SK-N-SH (cell line): ENCODE data around the gene LRP5. TPM values are rescaled to one million over a fixed set of nuclear protein-coding genes. Genes with fewer than 3 reads are reported as not detected.

Experiments
- CTCF ChIA-PET: fragments of 300-600, 350-600 bp; formaldehyde crosslinking; extraction: SDS; loops from one replicate; lab custom pipeline; 2021; lab: Yijun Ruan, JAX
- POLR2A ChIA-PET: fragments of 350-600 bp; sonication (Branson Sonifier 250); formaldehyde crosslinking; extraction: SDS; loops from one replicate; lab custom pipeline; 2020; ENCODE audit warnings: antibody characterized with exemption, inconsistent platforms; lab: Yijun Ruan, JAX
- DNase-seq: peaks from one replicate; pipeline ENCODE4 v3.0.0; 2012
- H2AFZ ChIP-seq: fragments of 200-600 bp; sonication (generic); 2 replicates; pipeline ENCODE4 v1.8.1; 2016; ENCODE audit warnings: antibody characterized with exemption, mild to moderate bottlenecking, low read depth
- H3F3A ChIP-seq: fragments of 200-600 bp; sonication (generic); replicated peaks from 2 replicates; pipeline ENCODE3; 2016; ENCODE audit warnings: antibody characterized with exemption, mild to moderate bottlenecking; ENCODE audit not compliant: insufficient read depth
- H3K27ac ChIP-seq, 2 experiments: fragments of 200-500 bp in 1 of 2; fragments of 200-600 bp in 1 of 2; sonication (Bioruptor generic) in 1 of 2; sonication (generic), shearing (Covaris generic) in 1 of 2; 2 replicates each; pipeline versions ENCODE4 v1.5.1 to v1.6.1; 2014 to 2016; ENCODE audit warnings: low read depth in 2 of 2, inconsistent platforms in 1 of 2, low read length in 1 of 2, mild to moderate bottlenecking in 1 of 2, mixed read lengths in 1 of 2
- H3K27me3 ChIP-seq: fragments of 200-600 bp; sonication (generic), shearing (Covaris generic); 2 replicates; pipeline ENCODE4 v1.6.1; 2016; ENCODE audit warnings: mixed run types; ENCODE audit not compliant: insufficient read depth
- H3K36me3 ChIP-seq, 2 experiments: fragments of 200-500 bp in 1 of 2; fragments of 200-600 bp in 1 of 2; sonication (Bioruptor generic) in 1 of 2; sonication (generic) in 1 of 2; replicated peaks in 1 of 2; 2 replicates each; pipeline versions ENCODE3 to v1.5.1; 2014 to 2016; ENCODE audit warnings: low read length in 1 of 2, mild to moderate bottlenecking in 1 of 2; ENCODE audit not compliant: insufficient read depth in 2 of 2, control insufficient read depth in 1 of 2
- H3K4me1 ChIP-seq, 2 experiments: fragments of 200-500 bp in 1 of 2; fragments of 200-600 bp in 1 of 2; sonication (Bioruptor generic) in 1 of 2; sonication (generic), shearing (Covaris generic) in 1 of 2; 2 replicates each; pipeline versions ENCODE4 v1.5.1 to v1.6.1; 2014 to 2016; ENCODE audit warnings: low read depth in 1 of 2, low read length in 1 of 2, mixed run types in 1 of 2; ENCODE audit not compliant: insufficient read depth in 2 of 2, control insufficient read depth in 1 of 2
- H3K4me2 ChIP-seq: fragments of 200-600 bp; sonication (generic), shearing (Covaris generic); 2 replicates; pipeline ENCODE4 v1.6.1; 2017; ENCODE audit warnings: mixed run types
- H3K4me3 ChIP-seq, 2 experiments: fragments of 200-500 bp in 1 of 2; fragments of 200-600 bp in 1 of 2; sonication (Bioruptor generic) in 1 of 2; sonication (generic), shearing (Covaris generic) in 1 of 2; 2 replicates each; pipeline versions ENCODE4 v1.5.1 to v1.8.1; 2014 to 2016; ENCODE audit warnings: low read depth in 2 of 2, inconsistent platforms in 1 of 2, low read length in 1 of 2, mild to moderate bottlenecking in 1 of 2, mixed read lengths in 1 of 2, moderate library complexity in 1 of 2
- H3K79me2 ChIP-seq: fragments of 200-600 bp; sonication (generic); 2 replicates; pipeline ENCODE4 v1.8.1; 2017; ENCODE audit warnings: mild to moderate bottlenecking; ENCODE audit not compliant: insufficient read depth
- H3K9ac ChIP-seq: fragments of 200-600 bp; sonication (generic); 2 replicates; pipeline ENCODE4 v1.6.1; 2017; ENCODE audit warnings: mixed run types
- H3K9me2 ChIP-seq: fragments of 200-600 bp; sonication (generic); 2 replicates; pipeline ENCODE4 v1.6.1; 2017; ENCODE audit warnings: mixed run types
- H3K9me3 ChIP-seq: fragments of 200-600 bp; sonication (generic); 2 replicates; pipeline ENCODE4 v1.6.1; 2017; ENCODE audit warnings: mixed run types, mild to moderate bottlenecking, moderate library complexity
- H4K20me1 ChIP-seq: fragments of 200-600 bp; sonication (generic); 2 replicates; pipeline ENCODE4 v1.6.1; 2017; ENCODE audit warnings: mild to moderate bottlenecking, mixed run types; ENCODE audit not compliant: insufficient read depth
- CHD2 ChIP-seq: fragments of 150-350 bp; IDR thresholded peaks from 2 replicates; pipeline ENCODE4 v1.6.1; 2018; ENCODE audit warnings: low read length; ENCODE audit not compliant: partially characterized antibody
- CTCF ChIP-seq: fragments of 200-600 bp; sonication (generic); IDR thresholded peaks from 2 replicates; pipeline ENCODE4 v1.6.1; 2017; ENCODE audit warnings: antibody characterized with exemption, mild to moderate bottlenecking, moderate library complexity
- ELF1 ChIP-seq: IDR thresholded peaks from 2 replicates; pipeline ENCODE4 v1.4.0; 2012
- EZH2phosphoT487 ChIP-seq: fragments of 200-600 bp; sonication (generic); IDR thresholded peaks from 2 replicates; pipeline ENCODE4 v1.6.1; 2017; ENCODE audit warnings: low read depth, mixed run types, mild to moderate bottlenecking, antibody characterized with exemption, moderate library complexity, borderline replicate concordance
- FOXJ3 ChIP-seq: sonication (generic); formaldehyde crosslinking; IDR thresholded peaks from 2 replicates; pipeline ENCODE4 v1.5.1; 2020; ENCODE audit warnings: mild to moderate bottlenecking, missing genetic modification reagents
- GABPA ChIP-seq: IDR thresholded peaks from 2 replicates; pipeline ENCODE4 v1.4.0; 2012; ENCODE audit warnings: low read depth, mild to moderate bottlenecking
- MAX ChIP-seq: IDR thresholded peaks from 2 replicates; pipeline ENCODE4 v1.4.0; 2012; ENCODE audit warnings: low read depth
- MXI1 ChIP-seq: IDR thresholded peaks from 2 replicates; pipeline ENCODE4 v1.6.1; 2012; ENCODE audit warnings: mild to moderate bottlenecking, low read depth, low read length, improper control_type of control experiment
- POLR2AphosphoS5 ChIP-seq: IDR thresholded peaks from 2 replicates; pipeline ENCODE4 v1.6.1; 2012; ENCODE audit warnings: low read depth, low read length
- RCOR1 ChIP-seq: fragments of 150-350 bp; IDR thresholded peaks from 2 replicates; pipeline ENCODE4 v1.6.1; 2017; ENCODE audit warnings: antibody characterized with exemption, low read length
- REST ChIP-seq: IDR thresholded peaks from 2 replicates; pipeline ENCODE4 v1.6.1; 2012; ENCODE audit warnings: mild to moderate bottlenecking, low read depth, low read length, moderate library complexity
- RFX5 ChIP-seq: IDR thresholded peaks from 2 replicates; pipeline ENCODE4 v1.6.1; 2012; ENCODE audit warnings: mild to moderate bottlenecking, improper control_type of control experiment, low read length
- RXRA ChIP-seq: IDR thresholded peaks from 2 replicates; pipeline ENCODE4 v1.4.0; 2012; ENCODE audit warnings: low read depth, mild to moderate bottlenecking, borderline replicate concordance
- TCF12 ChIP-seq: IDR thresholded peaks from 2 replicates; pipeline ENCODE4 v1.4.0; 2012
- ZBTB33 ChIP-seq: IDR thresholded peaks from 2 replicates; pipeline ENCODE4 v1.4.0; 2012; ENCODE audit warnings: low read depth, borderline replicate concordance
- WGBS: methylation state at CpG from one replicate; pipeline ENCODE4 v1.1.6; 2017; ENCODE audit warnings: low lambda C conversion rate; 5-methylcytosine and 5-hydroxymethylcytosine counted together
- polyA plus RNA-seq, 3 experiments: library from polyadenylated mRNA; depleted of rRNA; stranded (reverse); fragments of >200 nt; gene quantifications; 2 replicates each; pipeline ENCODE4 v1.2.3, GENCODE V29; 2012

Gene LRP5
- polyA plus RNA-seq, 1 of the 3 experiments (the other 2 are of a cell fraction): 15.0 TPM

- H3K79me2 ChIP-seq: peaks cover 54% of the 10 kb centered on the region; the same call in 1 of the 2 replicates
- no peaks in the 10 kb centered on the region for H3K27me3 ChIP-seq
- no peak overlapping the region for H3K27ac ChIP-seq
- no peak overlapping the region for H3K9ac ChIP-seq
- POLR2A ChIA-PET: no interaction called here
- no peaks in the 10 kb centered on the region for H3K9me2 ChIP-seq
- H3K4me2 ChIP-seq: no peak overlapping the region
- H3K36me3 ChIP-seq: no peaks in the 10 kb centered on the region
- DNase-seq: no peak
- 0 out of 2 replicates have a peak, but pooled peaks cover 6% of the 10 kb centered on the region for H4K20me1 ChIP-seq
- WGBS: 93% methylated on average over 16 of the region's 16 CpGs
- CTCF ChIA-PET: interaction anchor here (0.7 to 1.0 kb wide), 2 partner anchors 26 to 83 kb away, joined by 3 read pairs; no protein-coding TSS in a partner anchor
- no peaks in the 10 kb centered on the region for H3K9me3 ChIP-seq
- no peak overlapping the region for H2AFZ ChIP-seq
- peaks cover 6% of the 10 kb centered on the region for H3F3A ChIP-seq
- H3K4me1 ChIP-seq: peaks cover 26 to 43% of the 10 kb centered on the region in 2 experiments; a peak in 2 of 4 replicates
- no peak overlapping the region for H3K4me3 ChIP-seq
- no peak for TF ChIP-seq POLR2AphosphoS5
- no peak for TF ChIP-seq CTCF
- no peak for TF ChIP-seq FOXJ3 (CRISPR knock-in tag)
Measured at GRCh38 chr11:68340003-68340767, 27.8 kb downstream of the LRP5 start.

- H3K27ac ChIP-seq: peak overlapping the region in 1 of 2 experiments; percentile 41; a peak in 1 of 4 replicates
- H3F3A ChIP-seq: peaks cover 6% of the 10 kb centered on the region
- H3K4me3 ChIP-seq: no peak overlapping the region
- DNase-seq: no peak
- TF ChIP-seq MAX (no peak), ELF1 (no peak), RFX5 (no peak), RCOR1 (no peak), TCF12 (no peak), CHD2 (no peak), ZBTB33 (no peak), GABPA (no peak), RXRA (no peak), REST (no peak), EZH2phosphoT487 (no peak), MXI1 (no peak)
- TF ChIP-seq, all 33 proteins: peak for 0
- Histone ChIP-seq H2AFZ (no peak overlapping the region), H3K4me2 (no peak overlapping the region), H3K79me2 (peaks cover 60% of the 10 kb centered on the region; the same call in 1 of the 2 replicates), H3K9ac (no peak overlapping the region), H4K20me1 (0 out of 2 replicates have a peak, but pooled peaks cover 6% of the 10 kb centered on the region), H3K9me2 (no peaks in the 10 kb centered on the region), H3K4me1 (peaks cover 26 to 43% of the 10 kb centered on the region in 2 experiments; a peak in 2 of 4 replicates), H3K36me3 (no peaks in the 10 kb centered on the region), H3K27me3 (no peaks in the 10 kb centered on the region), H3K9me3 (no peaks in the 10 kb centered on the region)
- POLR2A ChIA-PET: interaction anchor here (3.0 kb wide), 1 partner anchor 33 kb away, joined by 11 read pairs; no protein-coding TSS in a partner anchor
- WGBS: 72% methylated on average over 14 of the region's 15 CpGs
- CTCF ChIA-PET: interaction anchor here (1.0 kb wide), 1 partner anchor 83 kb away, joined by 3 read pairs; no protein-coding TSS in a partner anchor
Measured at GRCh38 chr11:68340784-68341556, 28.6 kb downstream of the LRP5 start.
